Cardiac muscle cell (in vitro differentiated cells and primary cell): ENCODE measurements around the gene SYNPO2. TPM values are rescaled to one million over a fixed set of nuclear protein-coding genes. Genes with fewer than 3 reads are reported as not detected.
"Not testable (repeated sequence)": the region's sequence is repeated elsewhere in the genome, so short reads cannot be mapped to it uniquely, and the experiment has no call there.

Source experiments
- DNase-seq, 2 donors: peaks; one replicate each; pipeline versions ENCODE4 v3.0.0 to v3.0.0-alpha.2; 2010 to 2017; ENCODE audit warnings: low read depth in 1 of 2, low spot score in 1 of 2
- H3K27ac ChIP-seq: fragments of 200-600 bp; sonication (generic); 2 replicates; pipeline ENCODE4 v1.5.1; 2016
- H3K27me3 ChIP-seq: fragments of 200-600 bp; sonication (generic); 2 replicates; pipeline ENCODE4 v1.6.0; 2016; ENCODE audit warnings: control low read depth
- H3K36me3 ChIP-seq: fragments of 200-600 bp; sonication (generic); 2 replicates; pipeline ENCODE4 v1.5.1; 2016; ENCODE audit warnings: control low read depth
- H3K4me1 ChIP-seq: fragments of 200-600 bp; sonication (generic); 2 replicates; pipeline ENCODE4 v1.8.1; 2017; ENCODE audit warnings: low read depth, mild to moderate bottlenecking, mixed run types
- H3K4me3 ChIP-seq: fragments of 200-600 bp; sonication (generic); 2 replicates; pipeline ENCODE4 v1.5.1; 2016; ENCODE audit warnings: mild to moderate bottlenecking
- H3K9me3 ChIP-seq: fragments of 200-600 bp; sonication (generic); 2 replicates; pipeline ENCODE4 v1.5.1; 2017; ENCODE audit warnings: low read depth, mild to moderate bottlenecking, control low read depth
- CTCF ChIP-seq: IDR thresholded peaks from 2 replicates; pipeline ENCODE4 v1.5.1; 2012; ENCODE audit warnings: low read depth, mild to moderate bottlenecking, low read length
- polyA plus RNA-seq: library from polyadenylated mRNA; unstranded; fragments of >200 nt; fragmentation: Nextera tagmentation; extraction: Ambion mirVana; gene quantifications from 2 replicates; pipeline ENCODE4 v1.2.1, GENCODE V29; 2016
- total RNA-seq: library from RNA; depleted of rRNA; stranded (reverse); fragments of >200 nt; gene quantifications from 2 replicates; pipeline ENCODE4 v1.2.3, GENCODE V29; 2016

The SYNPO2 gene
- total and polyA plus RNA-seq, 2 experiments from 2014 or later: 14.7 to 35.6 TPM

GRCh38 chr4:119000400-119000799 lies 111.7 kb downstream of the SYNPO2 start:
- H3K9me3 ChIP-seq: no peaks in the 10 kb centered on the region
- H3K27me3 ChIP-seq: no peaks in the 10 kb centered on the region
- H3K4me1 ChIP-seq: peaks cover 12% of the 10 kb centered on the region
- no peak overlapping the region for H3K4me3 ChIP-seq
- no peak overlapping the region for H3K27ac ChIP-seq
- no peak for TF ChIP-seq CTCF
- H3K36me3 ChIP-seq: no peaks in the 10 kb centered on the region
- DNase-seq: no peak

- DNase-seq: no peak
- Histone ChIP-seq H3K4me3 (no peak overlapping the region), H3K9me3 (no peaks in the 10 kb centered on the region), H3K4me1 (peaks cover 8% of the 10 kb centered on the region), H3K36me3 (no peaks in the 10 kb centered on the region), H3K27ac (no peak overlapping the region), H3K27me3 (no peaks in the 10 kb centered on the region)
- no peak for TF ChIP-seq CTCF
Measured at GRCh38 chr4:119002476-119002875, 113.8 kb downstream of the SYNPO2 start.

- not testable (repeated sequence) for H3K36me3 ChIP-seq, H3K9me3 ChIP-seq, H3K27me3 ChIP-seq, H3K4me1 ChIP-seq, H3K4me3 ChIP-seq, DNase-seq, H3K27ac ChIP-seq
Measured at GRCh38 chr4:119003001-119003400, 114.3 kb downstream of the SYNPO2 start.

- Histone ChIP-seq H3K36me3 (no peaks in the 10 kb centered on the region), H3K4me3 (no peak overlapping the region), H3K4me1 (no peaks in the 10 kb centered on the region), H3K27me3 (no peaks in the 10 kb centered on the region), H3K9me3 (no peaks in the 10 kb centered on the region), H3K27ac (no peak overlapping the region)
- no peak for TF ChIP-seq CTCF
- DNase-seq: no peak
Measured at GRCh38 chr4:119005928-119006460, 117.3 kb downstream of the SYNPO2 start.

- no peak for TF ChIP-seq CTCF
- Histone ChIP-seq H3K36me3 (no peaks in the 10 kb centered on the region), H3K27ac (no peak overlapping the region), H3K9me3 (no peaks in the 10 kb centered on the region), H3K27me3 (no peaks in the 10 kb centered on the region), H3K4me3 (no peak overlapping the region), H3K4me1 (no peaks in the 10 kb centered on the region)
- DNase-seq: no peak
Measured at GRCh38 chr4:119008761-119009160, 120.1 kb downstream of the SYNPO2 start.

GRCh38 chr4:119010221-119010620 lies 121.6 kb downstream of the SYNPO2 start:
- H3K27me3 ChIP-seq, H3K4me3 ChIP-seq, H3K36me3 ChIP-seq, H3K4me1 ChIP-seq, H3K9me3 ChIP-seq, H3K27ac ChIP-seq, DNase-seq: not testable (repeated sequence)
